Measurements from ENCODE around the gene LMAN2L. TPM values are rescaled to one million over a fixed set of nuclear protein-coding genes. Genes with fewer than 3 reads are reported as not detected.

The LMAN2L gene
- total RNA-seq, 1 donor from 2014 or later = 8.8 TPM

DNA sequence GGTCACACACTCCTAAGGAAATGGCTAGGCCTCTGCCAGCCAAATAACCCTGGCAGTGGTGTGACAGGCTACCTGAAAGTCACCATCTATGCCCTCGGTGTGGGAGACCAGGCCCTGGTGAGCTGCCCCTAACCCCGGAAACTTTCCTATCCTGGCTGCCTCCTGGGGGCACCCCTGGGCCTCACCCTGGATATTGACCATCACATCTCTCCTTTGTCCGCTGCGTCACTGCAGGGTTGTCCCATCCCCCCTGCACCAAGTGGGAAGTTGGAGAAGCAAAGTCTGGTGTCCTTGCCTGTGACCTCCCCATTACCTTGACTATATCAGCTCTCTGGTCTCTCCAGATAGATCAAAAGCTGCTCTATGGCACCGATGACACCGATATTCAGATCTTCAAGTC lies 78.5 kb downstream of the LMAN2L start:
- intact Hi-C loops (cut with micrococcal nuclease) = no loop called here

DNA sequence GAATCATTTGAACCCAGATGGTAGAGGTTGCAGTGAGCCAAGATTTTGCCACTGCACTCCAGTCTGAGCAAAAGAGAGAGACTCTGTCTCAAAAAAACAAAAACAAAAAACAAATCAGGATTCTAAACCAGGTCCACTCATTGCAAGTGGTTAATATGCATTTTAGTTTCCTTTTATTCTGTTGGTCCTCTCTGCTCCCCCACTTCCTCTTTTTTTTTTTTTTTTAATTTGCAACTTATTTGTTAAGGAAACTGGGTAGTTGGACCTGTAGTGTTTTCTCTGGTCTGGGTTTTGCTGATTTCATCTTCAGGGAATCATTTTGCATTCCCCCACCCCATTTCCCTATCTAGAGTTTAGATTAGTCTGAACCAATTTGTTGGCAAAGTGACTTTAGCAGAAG lies 83.3 kb downstream of the LMAN2L start:
- intact Hi-C loops (cut with micrococcal nuclease) = no loop called here

Other genes starting within 250 kb of the LMAN2L start
- 1.2 and 1.7 TPM in 2 replicates for gene NEURL3, start 234.7 kb downstream of the LMAN2L start, total RNA-seq
- gene ARID5A, start 203.3 kb downstream of the LMAN2L start, total RNA-seq = 225 and 227 TPM in 2 replicates
- gene KANSL3, start 101.8 kb downstream of the LMAN2L start, total RNA-seq = 64.0 and 66.0 TPM in 2 replicates
- gene FER1L5, start 97.3 kb downstream of the LMAN2L start, total RNA-seq = not detected in 2 replicates
- 11.5 and 12.5 TPM in 2 replicates for gene CNNM4, start 20.8 kb upstream of the LMAN2L start, total RNA-seq
- 24.2 and 25.7 TPM in 2 replicates for gene CNNM3, start 76.2 kb upstream of the LMAN2L start, total RNA-seq
- gene ANKRD23, start 104.0 kb upstream of the LMAN2L start, total RNA-seq = 14.2 and 18.4 TPM in 2 replicates
- gene ANKRD39, start 118.0 kb upstream of the LMAN2L start, total RNA-seq = 39.1 and 39.2 TPM in 2 replicates
- 22.6 and 23.9 TPM in 2 replicates for gene SEMA4C, start 130.0 kb upstream of the LMAN2L start, total RNA-seq
- gene FAM178B, start 246.5 kb upstream of the LMAN2L start, total RNA-seq = 0.39 TPM in 1 of 2 replicates, not detected in the other

All from T-helper 1 cell treated with Interleukin-12 subunit alpha and Interleukin-12 subunit beta and Interleukin-4 antibody, amounts not matched to agents 30 ng/mL and 1 ng/mL, for 36 hours (primary cell).